Naive thymus-derived CD8-positive, alpha-beta T cell (primary cell): ENCODE data around the gene VARS2. TPM values are rescaled to one million over a fixed set of nuclear protein-coding genes. Genes with fewer than 3 reads are reported as not detected.

Experiments used
- microRNA-seq: library from miRNA; unstranded; fragments of <30 nt; microRNA quantifications from one replicate; pipeline ENCODE4 v1.2.0, GENCODE V29; 2022; ENCODE audit warnings: borderline microRNAs expressed
- polyA plus RNA-seq, 3 donors: library from polyadenylated mRNA; unstranded; fragments of 300-500 nt; fragmentation: Illumina TruSeq; gene quantifications; one replicate each; pipeline ENCODE4 v1.2.3, GENCODE V29; 2021
- total RNA-seq, 8 experiments: library from RNA in 2 of 8; stranded (reverse) in 2 of 8; gene quantifications; one replicate each; pipeline ENCODE4 v1.2.3 and lab custom pipeline; 2021 to 2026

Gene VARS2
- total and polyA plus RNA-seq, 5 experiments from 2014 or later: 14.1 to 53.7 (median 16.3) TPM

Small RNAs within 50 kb of the gene (microRNA-seq; reads per million reads assigned to microRNA genes)
- not detected for gene MIR4640

Other genes starting within 250 kb of the VARS2 start
- gene DHX16, start 241.2 kb upstream of the VARS2 start, total RNA-seq: 10 to 100 TPM; 42.1 to 45.6 TPM
- gene DHX16, start 241.2 kb upstream of the VARS2 start, polyA plus RNA-seq: 10 to 100 TPM; 17.7 to 31.2 (median 18.7) TPM
- gene PPP1R18, start 227.6 kb upstream of the VARS2 start, total RNA-seq: 10 to 100 TPM; 79.0 to 82.0 TPM
- gene PPP1R18, start 227.6 kb upstream of the VARS2 start, polyA plus RNA-seq: 10 to 100 TPM; 79.8 to 98.6 (median 95.7) TPM
- 1 to 10 TPM; 2.4 TPM for gene NRM, start 223.3 kb upstream of the VARS2 start, total RNA-seq
- 1 to 10 TPM; 3.7 to 5.4 (median 5.4) TPM for gene NRM, start 223.3 kb upstream of the VARS2 start, polyA plus RNA-seq
- gene MDC1, start 197.0 kb upstream of the VARS2 start, total RNA-seq: 10 to 100 TPM; 50.8 to 54.9 TPM
- gene MDC1, start 197.0 kb upstream of the VARS2 start, polyA plus RNA-seq: 1 to 10 TPM; 1.3 to 6.3 (median 2.8) TPM
- gene TUBB, start 193.9 kb upstream of the VARS2 start, total RNA-seq: 100 to 1,000 TPM; 171 to 187 TPM
- gene TUBB, start 193.9 kb upstream of the VARS2 start, polyA plus RNA-seq: 100 to 1,000 TPM in 1 of 3 donors, 10 to 100 TPM in 2; 79.2 to 116 (median 83.3) TPM
- 10 to 100 TPM; 74.1 to 79.8 TPM for gene FLOT1, start 171.6 kb upstream of the VARS2 start, total RNA-seq
- gene FLOT1, start 171.6 kb upstream of the VARS2 start, polyA plus RNA-seq: 10 to 100 TPM; 76.0 to 98.4 (median 78.4) TPM
- gene IER3, start 169.7 kb upstream of the VARS2 start, total RNA-seq: 10 to 100 TPM; 16.0 to 17.0 TPM
- gene IER3, start 169.7 kb upstream of the VARS2 start, polyA plus RNA-seq: 1 to 10 TPM in 2 of 3 donors, under 1 TPM in 1; 0.58 to 1.8 (median 1.5) TPM
- gene DDR1, start 29.7 kb upstream of the VARS2 start, total RNA-seq: 10 to 100 TPM; 19.8 to 22.8 TPM
- 1 to 10 TPM in 2 of 3 donors, under 1 TPM in 1; 0.57 to 5.4 (median 1.5) TPM for gene DDR1, start 29.7 kb upstream of the VARS2 start, polyA plus RNA-seq
- gene GTF2H4, start 6.0 kb upstream of the VARS2 start, total RNA-seq: 10 to 100 TPM; 30.0 to 33.9 TPM
- gene GTF2H4, start 6.0 kb upstream of the VARS2 start, polyA plus RNA-seq: 1 to 10 TPM; 5.1 to 8.3 (median 6.3) TPM
- gene SFTA2, start 17.9 kb downstream of the VARS2 start, total RNA-seq: not detected
- under 1 TPM in 1 of 3 donors, not detected in 2; 0.30 TPM for gene SFTA2, start 17.9 kb downstream of the VARS2 start, polyA plus RNA-seq
- not detected for gene MUCL3, start 26.7 kb downstream of the VARS2 start, total RNA-seq
- gene MUCL3, start 26.7 kb downstream of the VARS2 start, polyA plus RNA-seq: not detected
- not detected for gene MUC21, start 69.5 kb downstream of the VARS2 start, total RNA-seq
- gene MUC21, start 69.5 kb downstream of the VARS2 start, polyA plus RNA-seq: not detected
- gene MUC22, start 96.2 kb downstream of the VARS2 start, total RNA-seq: not detected
- not detected for gene MUC22, start 96.2 kb downstream of the VARS2 start, polyA plus RNA-seq
- gene C6orf15, start 198.3 kb downstream of the VARS2 start, total RNA-seq: not detected
- gene C6orf15, start 198.3 kb downstream of the VARS2 start, polyA plus RNA-seq: not detected
- not detected for gene PSORS1C1, start 200.6 kb downstream of the VARS2 start, total RNA-seq
- gene PSORS1C1, start 200.6 kb downstream of the VARS2 start, polyA plus RNA-seq: not detected
- gene CDSN, start 206.2 kb downstream of the VARS2 start, total RNA-seq: not detected
- gene CDSN, start 206.2 kb downstream of the VARS2 start, polyA plus RNA-seq: not detected
- not detected for gene PSORS1C2, start 224.8 kb downstream of the VARS2 start, total RNA-seq
- gene PSORS1C2, start 224.8 kb downstream of the VARS2 start, polyA plus RNA-seq: not detected
- 10 to 100 TPM; 36.4 to 37.8 TPM for gene CCHCR1, start 243.6 kb downstream of the VARS2 start, total RNA-seq
- gene CCHCR1, start 243.6 kb downstream of the VARS2 start, polyA plus RNA-seq: 1 to 10 TPM; 6.3 to 9.2 (median 6.4) TPM
- gene TCF19, start 244.4 kb downstream of the VARS2 start, total RNA-seq: 10 to 100 TPM in 1 of 2 experiments, 1 to 10 TPM in 1; 9.3 to 10.2 TPM
- gene TCF19, start 244.4 kb downstream of the VARS2 start, polyA plus RNA-seq: 1 to 10 TPM; 5.6 to 9.7 (median 8.4) TPM